H9 (cell line): ENCODE data around the gene GABRB3. TPM values are rescaled to one million over a fixed set of nuclear protein-coding genes. Genes with fewer than 3 reads are reported as not detected.

ENCODE experiments used
- DNase-seq: peaks from one replicate; pipeline ENCODE4 v3.0.0-alpha.2; 2017
- H2AFZ ChIP-seq: one replicate; pipeline ENCODE4 v1.6.1; 2013; ENCODE audit warnings: mild to moderate bottlenecking, low read length, control low read depth, moderate library complexity
- H2AK5ac ChIP-seq: 2 replicates; pipeline ENCODE4 v1.6.1; 2013; ENCODE audit warnings: low read length, control low read depth, mixed read lengths; ENCODE audit not compliant: insufficient read length
- H2BK120ac ChIP-seq: one replicate; pipeline ENCODE4 v1.6.1; 2013; ENCODE audit warnings: low read depth, mild to moderate bottlenecking, low read length, control low read depth, inconsistent platforms; ENCODE audit not compliant: poor library complexity, severe bottlenecking
- H2BK12ac ChIP-seq: 2 replicates; pipeline ENCODE4 v1.6.1; 2013; ENCODE audit warnings: low read length, control low read depth, mixed read lengths, low read depth; ENCODE audit not compliant: insufficient read length
- H2BK15ac ChIP-seq: 2 replicates; pipeline ENCODE4 v1.6.1; 2013; ENCODE audit warnings: low read depth, low read length, control low read depth
- H2BK20ac ChIP-seq: one replicate; pipeline ENCODE4 v1.6.1; 2013; ENCODE audit warnings: low read depth, mild to moderate bottlenecking, low read length, control low read depth, inconsistent platforms; ENCODE audit not compliant: poor library complexity, severe bottlenecking
- H2BK5ac ChIP-seq: 2 replicates; pipeline ENCODE4 v1.6.1; 2013; ENCODE audit warnings: low read length, control low read depth, mixed read lengths; ENCODE audit not compliant: insufficient read length
- H3K14ac ChIP-seq: 2 replicates; pipeline ENCODE4 v1.6.1; 2013; ENCODE audit warnings: low read length, control low read depth; ENCODE audit not compliant: insufficient read depth
- H3K18ac ChIP-seq: 2 replicates; pipeline ENCODE4 v1.6.1; 2013; ENCODE audit warnings: low read depth, mild to moderate bottlenecking, mixed read lengths, low read length, control low read depth; ENCODE audit not compliant: insufficient read length
- H3K23ac ChIP-seq: 2 replicates; pipeline ENCODE4 v1.6.1; 2013; ENCODE audit warnings: low read length, control low read depth, mixed read lengths, low read depth; ENCODE audit not compliant: insufficient read length
- H3K23me2 ChIP-seq: 2 replicates; pipeline ENCODE4 v1.6.1; 2013; ENCODE audit warnings: low read depth, mild to moderate bottlenecking, mixed read lengths, low read length, control low read depth; ENCODE audit not compliant: insufficient read length, poor library complexity, severe bottlenecking
- H3K27ac ChIP-seq: 2 replicates; pipeline ENCODE4 v1.5.1; 2013; ENCODE audit warnings: low read length, control low read depth, mixed read lengths, low read depth; ENCODE audit not compliant: insufficient read length
- H3K27me3 ChIP-seq: 2 replicates; pipeline ENCODE4 v1.6.1; 2013; ENCODE audit warnings: low read length, control low read depth, inconsistent platforms; ENCODE audit not compliant: insufficient read depth
- H3K4ac ChIP-seq: 2 replicates; pipeline ENCODE4 v1.6.1; 2013; ENCODE audit warnings: low read depth, mild to moderate bottlenecking, control low read depth, inconsistent platforms, low read length, moderate library complexity
- H3K4me1 ChIP-seq: 2 replicates; pipeline ENCODE4 v1.6.1; 2013; ENCODE audit warnings: low read length, control low read depth, inconsistent platforms; ENCODE audit not compliant: insufficient read depth
- H3K4me2 ChIP-seq: 2 replicates; pipeline ENCODE4 v1.6.1; 2013; ENCODE audit warnings: low read length, control low read depth, mixed read lengths; ENCODE audit not compliant: insufficient read length, insufficient read depth
- H3K56ac ChIP-seq: 2 replicates; pipeline ENCODE4 v1.6.1; 2013; ENCODE audit warnings: low read depth, mild to moderate bottlenecking, mixed read lengths, low read length, control low read depth; ENCODE audit not compliant: insufficient read length
- H3K79me1 ChIP-seq: 2 replicates; pipeline ENCODE4 v1.6.1; 2013; ENCODE audit warnings: low read depth, mild to moderate bottlenecking, moderate library complexity, low read length, control low read depth, inconsistent platforms; ENCODE audit not compliant: insufficient read depth, poor library complexity, severe bottlenecking
- H3K79me2 ChIP-seq: 2 replicates; pipeline ENCODE4 v1.6.1; 2013; ENCODE audit warnings: low read length, control low read depth, inconsistent platforms; ENCODE audit not compliant: insufficient read depth
- H3K9ac ChIP-seq: 2 replicates; pipeline ENCODE4 v1.6.1; 2013; ENCODE audit warnings: low read length, control low read depth, mixed read lengths; ENCODE audit not compliant: insufficient read length; ENCODE audit errors: extremely low read depth
- H3K9me3 ChIP-seq: one replicate; pipeline ENCODE4 v1.6.1; 2013; ENCODE audit warnings: low read depth, low read length, inconsistent platforms; ENCODE audit not compliant: control insufficient read depth
- H3T11ph ChIP-seq: one replicate; pipeline ENCODE4 v1.6.1; 2013; ENCODE audit warnings: mild to moderate bottlenecking, low read length, control low read depth, inconsistent platforms
- H4K20me1 ChIP-seq: one replicate; pipeline ENCODE4 v1.6.1; 2013; ENCODE audit not compliant: control insufficient read depth, insufficient read length, insufficient read depth
- H4K5ac ChIP-seq: 2 replicates; pipeline ENCODE4 v1.6.1; 2013; ENCODE audit warnings: low read depth, mild to moderate bottlenecking, mixed read lengths, low read length, control low read depth; ENCODE audit not compliant: insufficient read length
- H4K8ac ChIP-seq: replicated peaks from 2 replicates; pipeline ENCODE4 v1.6.1; 2013; ENCODE audit warnings: low read length, control low read depth, mixed read lengths, low read depth; ENCODE audit not compliant: insufficient read length
- H4K91ac ChIP-seq: 2 replicates; pipeline ENCODE4 v1.6.1; 2013; ENCODE audit warnings: low read depth, mild to moderate bottlenecking, moderate library complexity, mixed read lengths, low read length, control low read depth; ENCODE audit not compliant: insufficient read length
- H3K27ac Mint-ChIP-seq, 3 experiments: 2 replicates in 2 of 3; 3 replicates in 1 of 3; pipeline ENCODE4 v1.8.0; 2020 to 2021; ENCODE audit warnings: mixed read lengths in 3 of 3, mild to moderate bottlenecking in 1 of 3, moderate library complexity in 1 of 3
- H3K27me3 Mint-ChIP-seq: 2 replicates; pipeline ENCODE4 v1.8.0; 2021; ENCODE audit warnings: low read depth, mild to moderate bottlenecking, moderate library complexity, mixed read lengths
- H3K36me3 Mint-ChIP-seq, 3 experiments: 2 replicates in 2 of 3; 3 replicates in 1 of 3; pipeline ENCODE4 v1.8.0; 2020 to 2021; ENCODE audit warnings: low read depth in 3 of 3, mixed read lengths in 3 of 3; ENCODE audit not compliant: insufficient read depth in 1 of 3
- H3K4me1 Mint-ChIP-seq, 2 experiments: 2 replicates each; pipeline ENCODE4 v1.8.0; 2020; ENCODE audit warnings: mixed read lengths in 2 of 2
- H3K4me3 Mint-ChIP-seq, 2 experiments: 2 replicates in 1 of 2; 3 replicates in 1 of 2; pipeline ENCODE4 v1.8.0; 2020 to 2021; ENCODE audit warnings: mild to moderate bottlenecking in 2 of 2, mixed read lengths in 2 of 2, moderate library complexity in 1 of 2
- H3K9me3 Mint-ChIP-seq, 2 experiments: 2 replicates in 1 of 2; 3 replicates in 1 of 2; pipeline ENCODE4 v1.8.0; 2020; ENCODE audit warnings: mild to moderate bottlenecking in 2 of 2, mixed read lengths in 2 of 2, moderate library complexity in 1 of 2
- WGBS: extraction: QIAGEN DNeasy Blood & Tissue Kit; methylation state at CpG from one replicate; pipeline ENCODE4 v1.1.7; 2013; ENCODE audit warnings: missing lambda C conversion rate, low lambda C conversion rate, mixed read lengths; ENCODE audit not compliant: insufficient read length; ENCODE audit errors: extremely low coverage; 5-methylcytosine and 5-hydroxymethylcytosine counted together
- total RNA-seq: library from RNA; stranded (reverse); gene quantifications from 2 replicates; pipeline ENCODE4 v1.2.1, GENCODE V29; 2021
- TF ChIP-seq, protein P1 (sequence below): fragments of 200-600 bp; sonication (generic); conservative IDR thresholded peaks from 3 replicates; pipeline ENCODE4 v1.8.0; 2021; ENCODE audit warnings: antibody characterized with exemption, mild to moderate bottlenecking

Gene GABRB3
- total RNA-seq, 1 experiment from 2014 or later, result 98.2 TPM

DNA sequence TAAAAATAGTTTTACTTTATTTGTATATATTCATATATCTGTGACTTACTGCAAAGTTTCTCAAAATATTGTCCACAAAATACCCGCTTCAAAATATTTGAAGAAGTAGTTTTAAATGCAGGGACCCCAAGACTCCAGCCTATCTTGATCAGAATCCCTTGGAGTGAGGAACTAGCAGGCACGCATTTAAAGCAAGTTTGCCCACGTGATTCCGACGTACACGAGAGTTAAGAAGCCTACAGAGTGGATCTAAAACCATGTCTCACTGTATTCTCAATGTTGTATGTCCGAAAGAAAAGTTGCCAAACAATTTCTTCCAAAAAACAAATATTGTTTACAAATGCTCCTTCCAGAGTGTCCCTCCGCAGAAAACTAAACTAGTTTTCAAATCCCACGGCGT lies 1.7 kb downstream of the GABRB3 start:
- H4K20me1 ChIP-seq, result no peaks in the 10 kb centered on the region
- H3K4ac ChIP-seq, result no peak overlapping the region
- TF ChIP-seq, protein P1, sequence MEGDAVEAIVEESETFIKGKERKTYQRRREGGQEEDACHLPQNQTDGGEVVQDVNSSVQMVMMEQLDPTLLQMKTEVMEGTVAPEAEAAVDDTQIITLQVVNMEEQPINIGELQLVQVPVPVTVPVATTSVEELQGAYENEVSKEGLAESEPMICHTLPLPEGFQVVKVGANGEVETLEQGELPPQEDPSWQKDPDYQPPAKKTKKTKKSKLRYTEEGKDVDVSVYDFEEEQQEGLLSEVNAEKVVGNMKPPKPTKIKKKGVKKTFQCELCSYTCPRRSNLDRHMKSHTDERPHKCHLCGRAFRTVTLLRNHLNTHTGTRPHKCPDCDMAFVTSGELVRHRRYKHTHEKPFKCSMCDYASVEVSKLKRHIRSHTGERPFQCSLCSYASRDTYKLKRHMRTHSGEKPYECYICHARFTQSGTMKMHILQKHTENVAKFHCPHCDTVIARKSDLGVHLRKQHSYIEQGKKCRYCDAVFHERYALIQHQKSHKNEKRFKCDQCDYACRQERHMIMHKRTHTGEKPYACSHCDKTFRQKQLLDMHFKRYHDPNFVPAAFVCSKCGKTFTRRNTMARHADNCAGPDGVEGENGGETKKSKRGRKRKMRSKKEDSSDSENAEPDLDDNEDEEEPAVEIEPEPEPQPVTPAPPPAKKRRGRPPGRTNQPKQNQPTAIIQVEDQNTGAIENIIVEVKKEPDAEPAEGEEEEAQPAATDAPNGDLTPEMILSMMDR, result no peak
- peaks cover 7% of the 10 kb centered on the region; the same call in 1 of the 2 replicates for H3K79me2 ChIP-seq
- no peaks in the 10 kb centered on the region for H3K79me1 ChIP-seq
- H4K8ac ChIP-seq, result no peak overlapping the region
- no peak overlapping the region for H2BK120ac ChIP-seq
- H3K4me2 ChIP-seq, result peak overlapping the region; percentile 32
- H3K18ac ChIP-seq, result no peak overlapping the region
- H2BK12ac ChIP-seq, result no peak overlapping the region
- no peak overlapping the region for H2AFZ ChIP-seq
- no peak overlapping the region for H3K9ac ChIP-seq
- no peak overlapping the region for H3K23ac ChIP-seq
- H2BK20ac ChIP-seq, result no peak overlapping the region
- Mint-ChIP-seq H3K27ac (peak overlapping the region; percentile 78 to 94 (median 81); a peak in 6 of 7 replicates), H3K4me3 (peak overlapping the region; percentile 86 to 90), H3K36me3 (peaks cover 4 to 25% (median 12%) of the 10 kb centered on the region in 3 experiments; a peak in 6 of 7 replicates), H3K27me3 (0 out of 2 replicates have a peak, but pooled peaks cover 3% of the 10 kb centered on the region), H3K4me1 (peaks cover 66 to 72% of the 10 kb centered on the region in 2 experiments), H3K9me3 (0 out of 5 replicates have a peak, but pooled peaks cover 0 to 2% of the 10 kb centered on the region in 2 experiments)
- peaks cover 10% of the 10 kb centered on the region for H3K23me2 ChIP-seq
- H3K27ac ChIP-seq, result no peak overlapping the region
- no peak overlapping the region for H4K91ac ChIP-seq
- H4K5ac ChIP-seq, result no peak overlapping the region
- H3T11ph ChIP-seq, result no peak overlapping the region
- H3K9me3 ChIP-seq, result no peaks in the 10 kb centered on the region
- no peak overlapping the region for H3K14ac ChIP-seq
- no peak for DNase-seq
- H3K4me1 ChIP-seq, result peaks cover 16% of the 10 kb centered on the region; the same call in 1 of the 2 replicates
- H2AK5ac ChIP-seq, result no peak overlapping the region
- H2BK15ac ChIP-seq, result no peak overlapping the region
- H3K56ac ChIP-seq, result no peak overlapping the region
- H3K27me3 ChIP-seq, result no peaks in the 10 kb centered on the region
- H2BK5ac ChIP-seq, result no peak overlapping the region
- WGBS, result no CpG with 5 or more reads among the region's 10 CpGs
